BE2C (cell line): ENCODE data around the gene MYRFL.
"Not testable (repeated sequence)": the region's sequence is repeated elsewhere in the genome, so short reads cannot be mapped to it uniquely, and the experiment has no call there.

Source experiments
- DNase-seq: peaks from one replicate; pipeline ENCODE4 v3.0.0-alpha.2; 2020
- H3K27me3 ChIP-seq: fragments of 250-450 bp; sonication (Bioruptor Pico); 2 replicates; pipeline ENCODE4 v1.5.1; 2020; ENCODE audit warnings: mild to moderate bottlenecking
- H3K36me3 ChIP-seq: fragments of 250-450 bp; sonication (Bioruptor Pico); 2 replicates; pipeline ENCODE4 v1.5.1; 2020; ENCODE audit warnings: mild to moderate bottlenecking
- H3K4me1 ChIP-seq: fragments of 250-450 bp; sonication (Bioruptor Pico); 2 replicates; pipeline ENCODE4 v1.5.1; 2020
- H3K4me3 ChIP-seq: 2 replicates; pipeline ENCODE4 v1.5.1; 2011; ENCODE audit warnings: low read depth, low read length
- H3K9me3 ChIP-seq: fragments of 250-450 bp; sonication (Bioruptor Pico); 2 replicates; pipeline ENCODE4 v1.5.1; 2020
- CTCF ChIP-seq: IDR thresholded peaks from 2 replicates; pipeline ENCODE4 v1.5.1; 2012; ENCODE audit warnings: mild to moderate bottlenecking, low read depth, low read length

Gene MYRFL

GRCh38 chr12:69991690-69992288 is 166.8 kb downstream of the MYRFL start:
- no peaks in the 10 kb centered on the region for H3K27me3 ChIP-seq
- no peak for TF ChIP-seq CTCF
- H3K4me1 ChIP-seq: no peaks in the 10 kb centered on the region
- H3K9me3 ChIP-seq: no peaks in the 10 kb centered on the region
- H3K36me3 ChIP-seq: no peaks in the 10 kb centered on the region
- peak; percentile 61 for DNase-seq
- H3K4me3 ChIP-seq: no peak overlapping the region

- TF ChIP-seq CTCF: no peak
- Histone ChIP-seq H3K4me1 (no peaks in the 10 kb centered on the region), H3K9me3 (no peaks in the 10 kb centered on the region), H3K4me3 (no peak overlapping the region), H3K27me3 (no peaks in the 10 kb centered on the region), H3K36me3 (no peaks in the 10 kb centered on the region)
- DNase-seq: no peak
Measured at GRCh38 chr12:69993433-69993832, 168.4 kb downstream of the MYRFL start.

DNA sequence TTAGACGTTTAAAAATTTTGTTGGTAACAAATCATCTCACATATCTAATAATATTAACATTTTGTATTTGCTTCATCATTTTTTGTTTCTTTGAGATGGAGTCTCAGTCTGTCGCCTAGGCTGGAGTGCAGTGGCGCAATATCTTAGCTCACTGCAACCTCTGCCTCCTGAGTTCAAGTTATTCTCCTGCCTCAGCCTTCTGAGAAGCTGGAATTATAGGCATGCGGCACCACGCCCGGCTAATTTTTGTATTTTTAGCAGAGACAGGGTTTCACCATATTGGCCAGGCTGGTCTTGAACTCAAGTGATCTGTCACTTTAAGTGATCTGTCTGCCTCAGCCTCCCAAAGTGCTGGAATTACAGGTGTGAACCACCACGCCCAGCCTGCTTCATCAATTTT is 169.1 kb downstream of the MYRFL start:
- not testable (repeated sequence) for H3K27me3 ChIP-seq, H3K9me3 ChIP-seq, DNase-seq, H3K4me1 ChIP-seq, H3K4me3 ChIP-seq, H3K36me3 ChIP-seq

GRCh38 chr12:69994724-69995173 is 169.7 kb downstream of the MYRFL start:
- no peak for TF ChIP-seq CTCF
- no peak overlapping the region for H3K4me3 ChIP-seq
- no peaks in the 10 kb centered on the region for H3K27me3 ChIP-seq
- H3K9me3 ChIP-seq: no peaks in the 10 kb centered on the region
- H3K4me1 ChIP-seq: no peaks in the 10 kb centered on the region
- no peaks in the 10 kb centered on the region for H3K36me3 ChIP-seq
- DNase-seq: peak; percentile 42

GRCh38 chr12:69996241-69996640 is 171.2 kb downstream of the MYRFL start:
- no peak for DNase-seq
- no peaks in the 10 kb centered on the region for H3K36me3 ChIP-seq
- no peak overlapping the region for H3K4me3 ChIP-seq
- no peaks in the 10 kb centered on the region for H3K27me3 ChIP-seq
- H3K9me3 ChIP-seq: no peaks in the 10 kb centered on the region
- no peaks in the 10 kb centered on the region for H3K4me1 ChIP-seq
- no peak for TF ChIP-seq CTCF

GRCh38 chr12:69996722-69997121 is 171.7 kb downstream of the MYRFL start:
- H3K27me3 ChIP-seq: no peaks in the 10 kb centered on the region
- H3K9me3 ChIP-seq: no peaks in the 10 kb centered on the region
- no peak for TF ChIP-seq CTCF

DNA sequence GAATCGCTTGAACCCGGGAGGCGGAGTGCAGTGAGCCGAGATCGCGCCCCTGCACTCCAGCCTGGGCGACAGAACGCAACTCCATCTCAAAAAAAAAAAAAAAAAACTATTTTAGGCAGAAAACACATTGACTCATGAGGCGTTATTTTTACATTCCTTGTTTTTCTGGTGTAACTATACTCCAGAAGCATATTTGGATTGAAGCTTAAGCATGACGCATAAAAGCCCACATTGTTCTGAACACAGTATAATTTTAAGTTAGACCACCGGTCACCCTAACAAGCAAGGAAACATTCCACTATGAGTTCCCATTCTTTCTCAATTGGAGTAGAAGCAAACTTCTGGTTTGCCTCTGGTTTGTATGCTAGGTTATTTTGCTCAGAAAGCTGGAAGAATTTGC is 173.0 kb downstream of the MYRFL start:
- H3K36me3 ChIP-seq: no peaks in the 10 kb centered on the region
- TF ChIP-seq CTCF: no peak
- DNase-seq: no peak

More at GRCh38 chr12:69996722-69997121, 171.7 kb downstream of the MYRFL start:
- Histone ChIP-seq H3K4me3 (no peak overlapping the region), H3K4me1 (no peaks in the 10 kb centered on the region), H3K36me3 (no peaks in the 10 kb centered on the region)
- no peak for DNase-seq

More for the DNA sequence above, 173.0 kb downstream of the MYRFL start:
- H3K27me3 ChIP-seq: no peaks in the 10 kb centered on the region
- no peaks in the 10 kb centered on the region for H3K9me3 ChIP-seq
- H3K4me1 ChIP-seq: no peaks in the 10 kb centered on the region
- no peak overlapping the region for H3K4me3 ChIP-seq
